HG03060 (cell line): ENCODE data around the gene ENO3.

Experiments used
- ATAC-seq: cut with Tn5 transposase; IDR thresholded peaks from one replicate; pipeline ENCODE4 v1.9.1; 2021; ENCODE audit warnings: low read depth, moderate number of reproducible peaks; ENCODE audit not compliant: unreplicated experiment

ENO3 gene

GRCh38 chr17:5003214-5003867, 52.4 kb downstream of the ENO3 start:
- no peak for ATAC-seq
